ENCODE results near the gene RGP1. TPM values are rescaled to one million over a fixed set of nuclear protein-coding genes. Genes with fewer than 3 reads are reported as not detected.

RGP1 gene
- total RNA-seq, 1 experiment from 2014 or later, result 13.4 TPM

DNA sequence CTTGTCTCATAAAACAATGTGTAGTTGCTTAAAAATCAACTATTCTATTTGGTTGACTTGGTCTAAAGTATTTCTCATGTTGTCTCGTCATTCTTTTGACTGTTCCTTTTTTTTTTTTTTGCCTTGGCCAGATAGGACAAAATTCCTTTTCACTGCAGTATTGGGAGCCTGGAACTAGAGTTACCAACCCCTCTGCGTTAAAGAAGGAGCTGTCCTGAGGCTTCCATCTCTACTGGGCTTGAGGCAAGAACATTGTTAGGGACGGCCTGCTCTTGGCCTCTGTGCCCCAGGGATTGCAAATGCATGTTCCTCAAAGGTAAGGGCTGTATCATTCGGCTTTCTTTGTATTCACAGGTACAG, 40.9 kb downstream of the RGP1 start:
- Histone ChIP-seq H3K36me3 (ENCODE audit: insufficient read depth, low read length) (peaks cover 8% of the 10 kb centered on the region; the same call in 1 of the 2 replicates), H4K20me1 (ENCODE audit: insufficient read depth, low read depth, low read length) (no peaks in the 10 kb centered on the region), H3K4me3 (ENCODE audit: low read length) (no peak overlapping the region), H3K9me2 (replicated peaks; ENCODE audit: insufficient read depth, low read length) (no peaks in the 10 kb centered on the region), H3K27ac (ENCODE audit: low read length) (peak overlapping the region; percentile 28), H3K4me1 (ENCODE audit: low read length) (peaks cover 21% of the 10 kb centered on the region), H2AFZ (ENCODE audit: low read length) (no peak overlapping the region), H3K9me3 (ENCODE audit: low read length) (no peaks in the 10 kb centered on the region), H3K9ac (ENCODE audit: low read length) (no peak overlapping the region), H3K79me2 (ENCODE audit: low read length) (peaks cover 8% of the 10 kb centered on the region), H3K4me2 (ENCODE audit: low read depth, low read length, poor library complexity, severe bottlenecking) (peak overlapping the region; percentile 26), H3K27me3 (ENCODE audit: low read length) (no peaks in the 10 kb centered on the region)
- DNase-seq, result no peak

DNA sequence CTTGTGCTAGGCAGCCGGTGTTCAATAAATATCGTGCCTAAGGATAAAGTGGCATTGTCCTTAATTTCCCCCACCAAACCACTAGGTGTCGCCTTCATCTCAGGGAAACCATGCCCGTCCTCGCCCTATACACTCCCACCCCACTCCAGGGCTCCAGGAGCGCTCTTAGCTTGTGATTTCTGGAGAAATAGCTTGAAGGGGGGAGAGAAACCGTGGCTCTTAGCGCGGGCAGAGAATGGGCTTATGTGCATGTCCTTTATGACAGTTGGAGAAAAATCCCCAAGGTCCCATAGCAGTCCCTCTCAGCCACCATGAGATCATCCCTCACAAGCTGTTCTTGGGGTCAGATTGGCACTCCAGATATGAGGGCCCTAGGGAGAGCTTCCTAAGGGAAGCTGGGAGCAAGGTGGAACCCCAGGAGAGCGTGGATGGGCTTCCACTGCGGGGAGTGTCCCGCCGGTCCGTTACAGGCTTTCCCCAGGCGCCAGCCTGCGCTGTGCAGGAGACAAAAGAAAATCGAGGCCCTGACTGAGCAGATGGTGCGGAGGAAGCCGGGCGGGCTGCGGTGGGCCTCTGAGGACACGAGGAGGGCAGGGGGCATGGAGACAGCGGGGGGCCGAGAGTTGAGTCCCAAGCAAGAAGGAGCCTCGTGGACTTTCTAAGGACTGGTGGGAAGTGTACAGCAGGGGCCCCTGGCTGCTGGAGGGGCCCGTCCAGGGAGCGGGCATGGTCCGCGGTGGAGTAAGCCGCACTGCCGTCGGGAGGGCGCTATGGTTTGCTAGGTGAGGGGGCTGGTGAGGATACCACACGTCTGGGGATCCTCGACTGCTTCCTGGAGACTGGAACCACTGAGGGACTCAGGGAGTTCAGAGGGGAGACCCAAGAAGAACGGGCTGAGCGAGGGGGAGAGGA, 41.6 kb downstream of the RGP1 start:
- H3K9ac ChIP-seq (ENCODE audit: low read length), result no peak overlapping the region
- H3K4me1 ChIP-seq (ENCODE audit: low read length), result peaks cover 16% of the 10 kb centered on the region
- no peaks in the 10 kb centered on the region for H4K20me1 ChIP-seq (ENCODE audit: insufficient read depth, low read depth, low read length)
- no peak overlapping the region for H3K4me2 ChIP-seq (ENCODE audit: low read depth, low read length, poor library complexity, severe bottlenecking)
- H3K9me2 ChIP-seq (replicated peaks; ENCODE audit: insufficient read depth, low read length), result no peaks in the 10 kb centered on the region
- H2AFZ ChIP-seq (ENCODE audit: low read length), result no peak overlapping the region
- H3K4me3 ChIP-seq (ENCODE audit: low read length), result no peak overlapping the region
- H3K27ac ChIP-seq (ENCODE audit: low read length), result no peak overlapping the region
- H3K79me2 ChIP-seq (ENCODE audit: low read length), result peaks cover 7% of the 10 kb centered on the region
- no peaks in the 10 kb centered on the region for H3K9me3 ChIP-seq (ENCODE audit: low read length)
- H3K36me3 ChIP-seq (ENCODE audit: insufficient read depth, low read length), result peaks cover 8% of the 10 kb centered on the region; the same call in 1 of the 2 replicates
- DNase-seq, result peak; percentile 84
- H3K27me3 ChIP-seq (ENCODE audit: low read length), result no peaks in the 10 kb centered on the region

DNA sequence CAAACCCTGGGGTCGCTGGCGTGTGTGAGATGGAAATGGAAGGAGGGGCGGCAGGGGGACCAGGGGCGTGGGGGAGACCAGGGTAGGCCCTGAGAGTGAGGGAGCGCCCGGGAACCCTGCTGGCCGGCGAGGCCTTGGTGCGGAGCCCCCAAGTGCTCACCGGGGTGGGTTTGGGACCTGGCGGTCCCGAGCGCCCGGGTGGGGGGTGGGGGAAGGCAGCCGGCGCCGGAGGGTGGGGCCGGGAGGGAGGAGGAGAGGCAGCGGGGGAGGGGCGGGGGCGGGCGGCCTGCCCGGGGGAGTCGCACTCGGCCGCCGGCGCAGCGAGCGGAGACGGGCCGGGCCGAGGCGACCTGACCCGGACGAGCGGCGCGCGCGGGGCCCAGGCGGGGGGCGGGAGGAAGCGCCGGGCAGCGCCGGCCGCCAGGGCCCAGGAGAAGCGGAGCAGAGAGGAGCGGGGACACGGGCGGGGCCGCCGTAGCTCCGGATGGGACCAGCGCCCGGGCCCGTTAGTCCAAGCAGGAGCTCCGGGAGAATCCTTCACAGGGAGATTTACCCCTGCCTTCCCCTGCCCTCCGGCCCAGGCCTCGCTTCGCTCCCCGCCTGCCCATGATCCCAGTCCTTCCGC, 42.3 kb downstream of the RGP1 start, which contains the start of gene NPR2:
NPR2 (plus strand) TSS at position 295 of the 625 bp plus-strand sequence. CDS start 818 bp downstream, outside the sequence.
- H3K9me3 ChIP-seq (ENCODE audit: low read length), result no peaks in the 10 kb centered on the region
- peaks cover 16% of the 10 kb centered on the region for H3K4me1 ChIP-seq (ENCODE audit: low read length)
- no peaks in the 10 kb centered on the region for H3K27me3 ChIP-seq (ENCODE audit: low read length)
- peaks cover 1% of the 10 kb centered on the region; the same call in 1 of the 2 replicates for H3K36me3 ChIP-seq (ENCODE audit: insufficient read depth, low read length)
- H4K20me1 ChIP-seq (ENCODE audit: insufficient read depth, low read depth, low read length), result no peaks in the 10 kb centered on the region
- H3K27ac ChIP-seq (ENCODE audit: low read length), result no peak within 1 kb of the TSS
- H3K79me2 ChIP-seq (ENCODE audit: low read length), result peaks cover under 1% of the 10 kb centered on the region; the same call in 1 of the 2 replicates
- H2AFZ ChIP-seq (ENCODE audit: low read length), result no peak within 1 kb of the TSS
- no peaks in the 10 kb centered on the region for H3K9me2 ChIP-seq (replicated peaks; ENCODE audit: insufficient read depth, low read length)
- no peak within 1 kb of the TSS for H3K9ac ChIP-seq (ENCODE audit: low read length)
- no peak for DNase-seq
- H3K4me2 ChIP-seq (ENCODE audit: low read depth, low read length, poor library complexity, severe bottlenecking), result no peak within 1 kb of the TSS
- no peak within 1 kb of the TSS for H3K4me3 ChIP-seq (ENCODE audit: low read length)

DNA sequence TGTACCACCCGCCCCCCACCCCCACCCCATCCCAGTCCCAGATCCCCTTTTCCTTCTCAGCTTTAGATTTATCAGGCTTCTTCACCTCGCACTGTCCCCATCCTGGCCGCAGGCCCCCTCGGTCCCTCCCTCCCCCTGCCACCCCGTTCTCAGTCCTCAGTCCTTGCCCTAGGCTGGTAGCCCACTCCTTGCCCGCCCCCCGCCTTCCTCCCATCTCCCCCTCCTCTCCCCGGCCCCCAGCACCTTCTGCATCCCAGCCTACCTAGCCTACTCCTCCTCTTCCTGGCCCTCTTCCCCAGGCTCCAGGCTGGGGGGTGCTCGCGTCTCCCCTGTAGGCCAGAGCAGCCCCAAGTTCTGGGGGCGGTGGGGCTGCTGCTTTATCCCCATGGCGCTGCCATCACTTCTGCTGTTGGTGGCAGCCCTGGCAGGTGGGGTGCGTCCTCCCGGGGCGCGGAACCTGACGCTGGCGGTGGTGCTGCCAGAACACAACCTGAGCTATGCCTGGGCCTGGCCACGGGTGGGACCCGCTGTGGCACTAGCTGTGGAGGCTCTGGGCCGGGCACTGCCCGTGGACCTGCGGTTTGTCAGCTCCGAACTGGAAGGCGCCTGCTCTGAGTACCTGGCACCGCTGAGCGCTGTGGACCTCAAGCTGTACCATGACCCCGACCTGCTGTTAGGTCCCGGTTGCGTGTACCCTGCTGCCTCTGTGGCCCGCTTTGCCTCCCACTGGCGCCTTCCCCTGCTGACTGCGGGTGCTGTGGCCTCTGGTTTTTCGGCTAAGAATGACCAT, 43.1 kb downstream of the RGP1 start:
- no peaks in the 10 kb centered on the region for H3K9me3 ChIP-seq (ENCODE audit: low read length)
- no peak for DNase-seq
- H3K4me3 ChIP-seq (ENCODE audit: low read length), result no peak overlapping the region
- H3K79me2 ChIP-seq (ENCODE audit: low read length), result no peaks in the 10 kb centered on the region
- no peak overlapping the region for H3K9ac ChIP-seq (ENCODE audit: low read length)
- no peak overlapping the region for H3K27ac ChIP-seq (ENCODE audit: low read length)
- H2AFZ ChIP-seq (ENCODE audit: low read length), result no peak overlapping the region
- H3K9me2 ChIP-seq (replicated peaks; ENCODE audit: insufficient read depth, low read length), result no peaks in the 10 kb centered on the region
- H3K36me3 ChIP-seq (ENCODE audit: insufficient read depth, low read length), result no peaks in the 10 kb centered on the region; the same call in 1 of the 2 replicates
- H3K4me2 ChIP-seq (ENCODE audit: low read depth, low read length, poor library complexity, severe bottlenecking), result no peak overlapping the region
- H3K27me3 ChIP-seq (ENCODE audit: low read length), result no peaks in the 10 kb centered on the region
- no peaks in the 10 kb centered on the region for H4K20me1 ChIP-seq (ENCODE audit: insufficient read depth, low read depth, low read length)
- H3K4me1 ChIP-seq (ENCODE audit: low read length), result peaks cover 16% of the 10 kb centered on the region

DNA sequence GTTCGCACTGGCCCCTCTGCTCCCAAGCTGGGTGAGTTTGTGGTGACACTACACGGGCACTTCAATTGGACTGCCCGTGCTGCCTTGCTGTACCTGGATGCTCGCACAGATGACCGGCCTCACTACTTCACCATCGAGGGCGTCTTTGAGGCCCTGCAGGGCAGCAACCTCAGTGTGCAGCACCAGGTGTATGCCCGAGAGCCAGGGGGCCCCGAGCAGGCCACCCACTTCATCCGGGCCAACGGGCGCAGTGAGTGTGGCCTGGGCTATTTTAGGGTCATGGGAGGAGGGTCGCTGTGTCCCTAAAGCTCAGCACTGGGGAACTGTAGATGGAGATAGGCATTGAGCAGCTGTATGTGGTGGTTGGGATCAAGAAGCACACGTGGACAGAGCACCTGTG, 43.7 kb downstream of the RGP1 start:
- Histone ChIP-seq H3K27me3 (ENCODE audit: low read length) (no peaks in the 10 kb centered on the region), H3K36me3 (ENCODE audit: insufficient read depth, low read length) (no peaks in the 10 kb centered on the region; the same call in 1 of the 2 replicates), H2AFZ (ENCODE audit: low read length) (no peak overlapping the region), H3K4me1 (ENCODE audit: low read length) (peaks cover 16% of the 10 kb centered on the region), H3K9ac (ENCODE audit: low read length) (no peak overlapping the region), H3K79me2 (ENCODE audit: low read length) (no peaks in the 10 kb centered on the region), H3K27ac (ENCODE audit: low read length) (no peak overlapping the region), H3K9me3 (ENCODE audit: low read length) (no peaks in the 10 kb centered on the region), H4K20me1 (ENCODE audit: insufficient read depth, low read depth, low read length) (no peaks in the 10 kb centered on the region), H3K4me3 (ENCODE audit: low read length) (no peak overlapping the region), H3K4me2 (ENCODE audit: low read depth, low read length, poor library complexity, severe bottlenecking) (no peak overlapping the region), H3K9me2 (replicated peaks; ENCODE audit: insufficient read depth, low read length) (no peaks in the 10 kb centered on the region)
- no peak for DNase-seq

DNA sequence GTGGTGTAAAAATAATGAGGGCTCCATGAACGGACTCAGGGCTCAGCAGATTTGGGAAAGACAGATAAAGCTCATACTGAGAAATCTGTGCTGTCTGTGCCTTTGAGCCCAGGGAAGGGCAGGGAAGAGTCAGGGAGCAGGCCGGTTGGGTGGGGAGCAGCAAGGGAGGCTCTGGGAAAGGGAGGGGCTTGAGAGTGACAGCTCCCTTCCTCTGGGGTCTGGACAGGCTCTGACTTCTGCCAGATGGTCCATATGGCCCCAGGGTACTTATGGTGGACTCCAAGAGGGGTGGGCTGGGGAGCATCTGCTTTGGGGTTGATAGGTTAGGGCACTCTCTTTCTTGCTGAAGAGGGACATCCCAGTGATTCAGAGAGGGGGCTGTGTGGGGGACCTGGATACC, 44.4 kb downstream of the RGP1 start:
- H3K4me1 ChIP-seq (ENCODE audit: low read length), result peaks cover 16% of the 10 kb centered on the region
- H4K20me1 ChIP-seq (ENCODE audit: insufficient read depth, low read depth, low read length), result no peaks in the 10 kb centered on the region
- DNase-seq, result no peak
- H3K79me2 ChIP-seq (ENCODE audit: low read length), result no peaks in the 10 kb centered on the region
- no peak overlapping the region for H3K4me3 ChIP-seq (ENCODE audit: low read length)
- H2AFZ ChIP-seq (ENCODE audit: low read length), result no peak overlapping the region
- H3K4me2 ChIP-seq (ENCODE audit: low read depth, low read length, poor library complexity, severe bottlenecking), result no peak overlapping the region
- no peaks in the 10 kb centered on the region for H3K27me3 ChIP-seq (ENCODE audit: low read length)
- H3K9me3 ChIP-seq (ENCODE audit: low read length), result no peaks in the 10 kb centered on the region
- no peaks in the 10 kb centered on the region; the same call in 1 of the 2 replicates for H3K36me3 ChIP-seq (ENCODE audit: insufficient read depth, low read length)
- no peak overlapping the region for H3K27ac ChIP-seq (ENCODE audit: low read length)
- no peaks in the 10 kb centered on the region for H3K9me2 ChIP-seq (replicated peaks; ENCODE audit: insufficient read depth, low read length)
- no peak overlapping the region for H3K9ac ChIP-seq (ENCODE audit: low read length)

DNA sequence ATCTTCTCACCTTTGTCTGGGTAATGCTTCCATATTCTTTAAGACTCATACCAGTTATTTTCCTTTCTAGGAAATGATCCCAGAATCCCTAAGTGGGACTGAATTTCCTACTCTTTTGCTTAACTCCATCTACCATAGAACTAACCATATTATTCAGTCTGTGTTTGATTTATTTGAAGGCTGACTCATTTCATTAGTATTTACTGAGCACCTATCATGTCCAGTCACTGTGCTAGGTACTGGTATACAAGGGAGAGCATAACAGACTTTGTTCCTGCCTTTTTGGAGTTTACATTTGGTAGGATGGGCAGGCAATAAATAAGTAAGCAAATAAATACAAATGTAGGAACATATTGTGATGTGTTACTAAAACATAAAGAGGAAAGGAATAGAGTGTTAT, 46.6 kb downstream of the RGP1 start:
- H3K27ac ChIP-seq (ENCODE audit: low read length), result no peak overlapping the region
- no peaks in the 10 kb centered on the region for H3K79me2 ChIP-seq (ENCODE audit: low read length)
- H3K36me3 ChIP-seq (ENCODE audit: insufficient read depth, low read length), result no peaks in the 10 kb centered on the region; the same call in 1 of the 2 replicates
- no peaks in the 10 kb centered on the region for H3K9me2 ChIP-seq (replicated peaks; ENCODE audit: insufficient read depth, low read length)
- no peaks in the 10 kb centered on the region for H3K4me1 ChIP-seq (ENCODE audit: low read length)
- H3K4me3 ChIP-seq (ENCODE audit: low read length), result no peak overlapping the region
- DNase-seq, result no peak
- H3K9ac ChIP-seq (ENCODE audit: low read length), result no peak overlapping the region
- no peak overlapping the region for H2AFZ ChIP-seq (ENCODE audit: low read length)
- no peak overlapping the region for H3K4me2 ChIP-seq (ENCODE audit: low read depth, low read length, poor library complexity, severe bottlenecking)
- H3K9me3 ChIP-seq (ENCODE audit: low read length), result no peaks in the 10 kb centered on the region
- H4K20me1 ChIP-seq (ENCODE audit: insufficient read depth, low read depth, low read length), result no peaks in the 10 kb centered on the region
- no peaks in the 10 kb centered on the region for H3K27me3 ChIP-seq (ENCODE audit: low read length)
